MG63 (cell line): Measurements from ENCODE around the gene TAS1R3. TPM values are rescaled to one million over a fixed set of nuclear protein-coding genes. Genes with fewer than 3 reads are reported as not detected.

Experiments used
- DNase-seq: peaks from one replicate; pipeline ENCODE4 v3.0.0-alpha.2; 2020
- H3K27me3 ChIP-seq: fragments of 250-450 bp; sonication (Bioruptor Pico); 2 replicates; pipeline ENCODE4 v1.5.1; 2020; ENCODE audit warnings: mild to moderate bottlenecking, moderate library complexity
- H3K36me3 ChIP-seq: fragments of 250-450 bp; sonication (Bioruptor Pico); 2 replicates; pipeline ENCODE4 v1.5.1; 2020; ENCODE audit warnings: mild to moderate bottlenecking, moderate library complexity
- H3K4me3 ChIP-seq: fragments of 250-450 bp; sonication (Bioruptor Pico); 2 replicates; pipeline ENCODE4 v1.5.1; 2020; ENCODE audit warnings: mild to moderate bottlenecking, moderate library complexity
- H3K9me3 ChIP-seq: fragments of 250-450 bp; sonication (Bioruptor Pico); 2 replicates; pipeline ENCODE4 v1.5.1; 2020; ENCODE audit warnings: mild to moderate bottlenecking, moderate library complexity
- total RNA-seq: library from RNA; depleted of rRNA; stranded (reverse); fragments of >200 nt; shearing (Covaris generic); gene quantifications from 2 replicates; pipeline ENCODE4 v1.2.3, GENCODE V29; 2014; ENCODE audit warnings: low replicate concordance; rRNA removed

TAS1R3 gene
- total RNA-seq, 1 experiment from 2014 or later = not detected

GRCh38 chr1:1376551-1377226 is 45.6 kb downstream of the TAS1R3 start:
- Histone ChIP-seq H3K36me3 (peaks cover 35% of the 10 kb centered on the region), H3K27me3 (no peaks in the 10 kb centered on the region), H3K4me3 (no peak overlapping the region), H3K9me3 (no peaks in the 10 kb centered on the region)
- DNase-seq = no peak

GRCh38 chr1:1377540-1378205 is 46.6 kb downstream of the TAS1R3 start:
- peaks cover 29% of the 10 kb centered on the region for H3K36me3 ChIP-seq
- DNase-seq = no peak
- H3K9me3 ChIP-seq = no peaks in the 10 kb centered on the region
- no peak overlapping the region for H3K4me3 ChIP-seq
- no peaks in the 10 kb centered on the region for H3K27me3 ChIP-seq

DNA sequence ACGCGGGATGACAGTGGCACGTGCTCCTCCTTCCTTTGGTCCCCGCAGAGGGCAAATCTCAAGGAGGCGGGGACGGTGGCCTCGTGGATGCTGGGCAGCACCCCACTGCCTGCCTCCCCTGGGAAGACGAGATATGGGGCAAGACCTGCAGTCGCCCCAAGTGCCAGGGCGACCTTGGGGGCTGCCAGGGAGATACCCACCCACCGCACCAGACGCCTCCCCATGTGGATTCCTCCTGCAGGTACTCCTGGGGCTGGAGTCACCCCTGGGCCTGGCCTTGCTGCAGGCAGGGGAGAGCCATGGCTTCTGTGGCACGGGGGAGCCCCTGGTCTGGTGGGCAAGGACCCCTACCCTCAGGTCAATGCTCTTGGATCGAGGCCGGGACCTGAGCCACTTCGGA is 49.8 kb downstream of the TAS1R3 start:
- no peaks in the 10 kb centered on the region for H3K27me3 ChIP-seq
- DNase-seq = no peak
- H3K9me3 ChIP-seq = no peaks in the 10 kb centered on the region
- no peak overlapping the region for H3K4me3 ChIP-seq
- peaks cover 16% of the 10 kb centered on the region for H3K36me3 ChIP-seq

DNA sequence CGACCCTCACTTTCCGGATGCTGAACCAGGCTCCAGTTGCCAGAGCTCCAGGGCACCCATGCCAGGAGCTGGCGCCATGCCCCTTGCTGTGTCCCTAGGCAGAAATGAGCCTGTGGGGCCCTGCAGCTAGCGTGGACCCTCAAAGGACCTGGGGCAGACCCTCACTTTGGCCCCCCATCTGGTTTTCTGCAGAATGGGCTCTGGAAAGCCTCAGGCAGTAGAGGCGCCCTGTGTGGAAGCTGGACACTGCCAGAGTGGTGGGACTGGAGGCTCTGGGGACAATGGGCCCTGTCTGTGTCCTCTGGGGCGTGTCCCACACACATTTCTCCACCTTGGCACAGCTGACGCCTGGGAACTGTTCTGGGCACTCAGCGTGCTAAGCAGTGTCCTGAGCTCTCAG is 50.2 kb downstream of the TAS1R3 start:
- no peak overlapping the region for H3K4me3 ChIP-seq
- no peaks in the 10 kb centered on the region for H3K27me3 ChIP-seq
- no peaks in the 10 kb centered on the region for H3K9me3 ChIP-seq
- H3K36me3 ChIP-seq = peaks cover 16% of the 10 kb centered on the region
- DNase-seq = no peak

Other genes starting within 250 kb of the TAS1R3 start
- 7.3 and 18.2 TPM in 2 replicates for gene C1orf159, start 215.2 kb upstream of the TAS1R3 start, total RNA-seq
- gene TTLL10, start 157.4 kb upstream of the TAS1R3 start, total RNA-seq = not detected in 2 replicates
- gene TNFRSF18, start 124.7 kb upstream of the TAS1R3 start, total RNA-seq = not detected in 2 replicates
- not detected in 2 replicates for gene TNFRSF4, start 117.1 kb upstream of the TAS1R3 start, total RNA-seq
- 93.0 and 126 TPM in 2 replicates for gene SDF4, start 99.3 kb upstream of the TAS1R3 start, total RNA-seq
- 36.6 and 37.4 TPM in 2 replicates for gene B3GALT6, start 99.0 kb upstream of the TAS1R3 start, total RNA-seq
- 0.26 TPM in 1 of 2 replicates, not detected in the other for gene C1QTNF12, start 84.6 kb upstream of the TAS1R3 start, total RNA-seq
- 66.2 and 94.1 TPM in 2 replicates for gene UBE2J2, start 57.4 kb upstream of the TAS1R3 start, total RNA-seq
- 0.20 and 2.5 TPM in 2 replicates for gene SCNN1D, start 50.8 kb upstream of the TAS1R3 start, total RNA-seq
- 20.0 and 24.2 TPM in 2 replicates for gene ACAP3, start 23.4 kb upstream of the TAS1R3 start, total RNA-seq
- 46.7 and 53.3 TPM in 2 replicates for gene PUSL1, start 22.7 kb upstream of the TAS1R3 start, total RNA-seq
- gene INTS11, start 6.6 kb upstream of the TAS1R3 start, total RNA-seq = 55.9 and 70.5 TPM in 2 replicates
- gene CPTP, start 6.5 kb upstream of the TAS1R3 start, total RNA-seq = 18.1 and 31.1 TPM in 2 replicates
- 55.3 and 107 TPM in 2 replicates for gene DVL1, start 18.1 kb downstream of the TAS1R3 start, total RNA-seq
- 259 and 316 TPM in 2 replicates for gene MXRA8, start 27.3 kb downstream of the TAS1R3 start, total RNA-seq
- 94.2 and 226 TPM in 2 replicates for gene AURKAIP1, start 43.9 kb downstream of the TAS1R3 start, total RNA-seq
- gene CCNL2, start 68.1 kb downstream of the TAS1R3 start, total RNA-seq = 45.1 and 47.9 TPM in 2 replicates
- 32.0 and 55.2 TPM in 2 replicates for gene MRPL20, start 76.0 kb downstream of the TAS1R3 start, total RNA-seq
- gene ANKRD65, start 90.0 kb downstream of the TAS1R3 start, total RNA-seq = not detected in 2 replicates
- gene VWA1, start 104.4 kb downstream of the TAS1R3 start, total RNA-seq = 0.59 and 6.2 TPM in 2 replicates
- not detected in 2 replicates for gene ATAD3C, start 118.4 kb downstream of the TAS1R3 start, total RNA-seq
- 26.1 and 36.6 TPM in 2 replicates for gene ATAD3B, start 140.5 kb downstream of the TAS1R3 start, total RNA-seq
- gene ATAD3A, start 180.9 kb downstream of the TAS1R3 start, total RNA-seq = 66.9 and 74.6 TPM in 2 replicates
- not detected in 2 replicates for gene TMEM240, start 209.3 kb downstream of the TAS1R3 start, total RNA-seq
- gene SSU72, start 243.6 kb downstream of the TAS1R3 start, total RNA-seq = 168 and 203 TPM in 2 replicates